NCI-H524 (cell line): ENCODE data around the gene PRR5.
A peak's percentile ranks its signal among the peaks of the same experiment; 100 is the strongest.
"Not testable (repeated sequence)": the region's sequence is repeated elsewhere in the genome, so short reads cannot be mapped to it uniquely, and the experiment has no call there.

ENCODE experiments used
- DNase-seq, 2 experiments: peaks; one replicate each; lab custom pipeline; 2025; lab: John Stamatoyannopoulos, UW

PRR5 gene

GRCh38 chr22:44735518-44736428 is 33.8 kb downstream of the PRR5 start:
- peak; percentile 42 to 69 for DNase-seq

- no peak for DNase-seq
Observed at GRCh38 chr22:44736581-44737405, 34.8 kb downstream of the PRR5 start.

- no peak for DNase-seq
Observed at GRCh38 chr22:44737406-44738346, 35.7 kb downstream of the PRR5 start.

- no peak for DNase-seq
Observed at GRCh38 chr22:44738347-44738715, 36.3 kb downstream of the PRR5 start.

DNA sequence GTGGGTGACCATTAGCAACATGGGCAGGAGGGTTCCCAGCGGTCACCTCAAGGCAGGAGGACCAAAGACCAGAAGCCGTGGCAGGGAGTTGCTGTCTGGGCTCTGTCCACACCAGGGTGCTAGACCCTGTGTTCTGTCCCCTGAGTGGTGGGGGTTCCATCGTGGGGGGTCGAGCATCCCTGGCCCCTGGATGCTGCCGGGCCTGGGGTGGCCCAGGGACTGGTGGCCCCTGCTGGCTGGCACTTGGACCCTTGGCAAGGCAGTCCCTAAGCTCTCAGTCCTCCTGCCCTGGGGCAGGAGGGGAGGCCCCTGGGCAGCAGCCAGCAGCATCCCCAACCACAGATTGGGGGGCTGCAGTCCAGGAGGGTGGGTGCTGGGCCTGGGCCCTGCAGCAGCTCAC is 37.0 kb downstream of the PRR5 start:
- no peak for DNase-seq

DNA sequence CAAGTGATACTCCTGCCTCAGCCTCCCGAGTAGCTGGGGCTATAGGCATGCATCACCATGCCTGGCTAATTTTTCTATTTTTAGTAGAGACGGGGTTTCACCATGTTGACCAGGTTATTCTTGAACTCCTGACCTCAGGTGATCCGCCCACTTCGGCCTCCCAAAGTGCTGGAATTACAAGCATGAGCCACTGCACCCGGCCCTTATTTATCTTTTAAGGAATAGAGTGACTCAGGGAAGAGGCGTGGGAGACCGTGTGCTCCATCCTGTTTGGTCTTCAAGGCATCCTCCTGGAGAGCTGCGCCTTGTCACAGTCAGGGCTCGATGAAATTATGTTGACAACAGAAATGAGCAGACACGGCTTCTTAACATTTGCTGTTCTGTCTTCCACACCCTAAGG is 37.7 kb downstream of the PRR5 start:
- not testable (repeated sequence) for DNase-seq

DNA sequence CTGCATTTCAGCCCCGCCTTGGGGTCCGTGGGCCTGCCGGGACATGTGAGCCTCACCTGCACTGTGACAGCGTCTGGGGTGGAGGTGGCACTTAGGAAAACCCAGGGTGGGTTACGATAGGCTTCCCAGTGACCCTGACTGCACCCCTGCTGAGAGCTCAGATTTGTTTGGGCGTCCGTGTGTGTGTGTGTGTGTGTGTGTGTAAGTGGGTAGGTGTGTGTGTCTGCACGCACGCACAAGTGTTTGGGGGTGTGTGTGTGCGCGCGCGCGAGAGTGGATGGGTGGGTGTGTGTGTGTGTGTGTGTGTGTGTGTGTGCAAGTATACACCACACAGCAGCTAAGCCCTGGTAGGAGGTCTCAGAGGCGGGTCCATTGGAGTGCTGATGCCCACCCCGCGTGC is 38.3 kb downstream of the PRR5 start:
- DNase-seq = no peak

GRCh38 chr22:44741929-44742328 is 39.9 kb downstream of the PRR5 start:
- DNase-seq = no peak

DNA sequence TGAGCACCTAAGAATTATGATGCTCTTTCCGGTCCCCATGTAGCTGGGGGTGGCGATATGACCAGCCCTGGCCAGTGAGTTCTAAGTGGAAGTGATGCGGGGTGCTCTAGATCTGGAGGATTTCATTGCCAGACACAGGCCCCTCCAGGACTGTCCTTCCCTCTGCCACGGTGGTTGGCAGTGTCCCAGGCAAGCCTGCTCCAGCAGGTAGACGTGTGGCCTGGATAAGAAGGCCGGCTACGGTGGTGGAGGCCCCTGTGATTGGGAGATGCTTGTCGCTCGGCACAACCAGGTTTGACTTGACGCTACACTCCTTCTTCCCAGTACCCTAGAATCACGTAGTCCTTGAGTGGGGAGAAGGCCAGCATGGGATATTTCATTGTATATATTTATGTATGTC is 41.2 kb downstream of the PRR5 start:
- no peak for DNase-seq

GRCh38 chr22:44743804-44744211 is 41.8 kb downstream of the PRR5 start:
- no peak for DNase-seq

DNA sequence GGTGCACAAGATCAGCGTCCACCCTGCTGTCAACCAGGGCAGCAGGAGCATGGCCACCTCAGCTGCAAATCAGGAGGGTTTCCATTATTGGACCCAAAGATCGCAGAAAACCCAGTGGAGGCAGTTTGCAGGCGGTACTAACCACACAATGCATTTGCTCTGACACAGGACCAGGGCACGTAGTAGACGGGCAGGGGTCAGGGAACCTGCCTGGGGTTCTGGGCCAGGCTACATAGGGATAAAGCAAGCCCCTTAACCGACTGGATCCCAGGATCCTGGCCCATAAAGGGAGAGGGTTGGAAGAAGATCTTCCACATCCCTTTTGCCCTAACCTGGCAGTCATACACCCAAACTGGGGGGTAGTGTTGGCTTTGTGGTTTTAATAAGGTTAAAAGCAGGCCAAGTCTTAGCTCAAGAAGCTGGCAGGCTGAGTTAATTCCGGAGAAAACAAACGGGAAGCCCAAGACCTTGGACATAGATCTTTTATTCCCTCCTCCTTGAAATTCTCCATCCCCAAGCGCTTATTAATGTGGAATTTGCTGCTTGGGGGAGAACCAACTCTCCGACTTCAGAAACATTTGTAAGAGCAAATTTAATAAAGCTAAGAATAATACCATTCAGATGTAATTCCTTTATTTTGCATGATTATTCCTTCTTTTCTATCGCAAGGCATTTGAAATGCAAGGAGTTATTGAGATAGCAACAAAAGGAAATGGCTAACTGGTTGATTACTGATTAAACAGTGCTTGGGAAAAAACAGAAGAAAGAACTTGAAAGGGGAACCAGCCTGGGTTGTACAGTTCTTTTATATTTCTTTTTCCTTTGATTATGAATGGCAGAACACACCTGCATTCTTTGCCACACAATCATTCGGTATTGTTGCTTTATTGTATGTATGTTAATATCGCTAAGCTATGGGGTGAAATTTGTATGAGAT is 44.1 kb downstream of the PRR5 start:
- DNase-seq = no peak

- DNase-seq = not testable (repeated sequence)
Observed at GRCh38 chr22:44747784-44748127, 45.8 kb downstream of the PRR5 start.

GRCh38 chr22:44748524-44748923 is 46.5 kb downstream of the PRR5 start:
- DNase-seq = no peak

DNA sequence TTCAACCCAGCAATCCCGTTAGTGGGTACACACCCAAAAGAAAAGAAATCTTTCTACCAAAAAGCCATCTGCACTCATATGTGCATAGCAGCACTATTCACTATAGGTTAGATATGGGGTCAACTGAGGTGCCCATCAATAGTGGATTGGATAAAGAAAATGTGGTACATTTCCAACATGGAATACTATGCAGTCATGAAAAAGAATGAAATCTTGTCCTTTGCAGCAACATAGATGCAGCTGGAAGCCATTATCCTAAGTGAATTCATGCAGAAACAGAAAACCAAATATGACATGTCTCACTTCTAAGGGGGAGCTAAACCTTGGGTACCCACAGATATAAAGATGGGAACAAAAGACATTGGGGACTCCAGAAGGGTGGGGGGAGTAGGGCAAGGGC is 48.5 kb downstream of the PRR5 start:
- DNase-seq = no peak

GRCh38 chr22:44752285-44753188 is 50.5 kb downstream of the PRR5 start, which contains the start of gene ARHGAP8:
ARHGAP8 (plus strand) TSS chr22:44752575; CDS start chr22:44786528, 33,953 bp downstream.
- DNase-seq = no peak

- no peak for DNase-seq
Observed at GRCh38 chr22:44753189-44754042, 51.4 kb downstream of the PRR5 start.

DNA sequence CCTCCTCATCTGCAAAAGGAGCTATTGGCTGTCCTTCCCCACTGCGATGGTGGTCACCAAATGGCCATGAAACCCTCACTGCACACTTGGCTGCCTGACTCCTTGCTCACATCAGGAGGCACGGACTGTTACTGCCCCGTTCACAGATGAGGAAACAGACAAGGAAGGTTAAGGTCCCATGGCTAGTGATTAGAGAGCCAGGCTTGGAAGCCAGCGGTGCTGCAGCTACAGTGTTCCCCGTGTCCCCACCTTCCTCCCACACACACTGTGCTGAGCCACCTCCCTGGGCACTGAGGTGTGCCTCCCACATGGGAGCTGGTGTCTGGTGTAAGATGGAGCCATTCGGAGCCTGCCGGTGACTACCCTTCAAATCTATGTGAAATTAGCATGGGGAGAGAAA is 53.0 kb downstream of the PRR5 start:
- DNase-seq = no peak

DNA sequence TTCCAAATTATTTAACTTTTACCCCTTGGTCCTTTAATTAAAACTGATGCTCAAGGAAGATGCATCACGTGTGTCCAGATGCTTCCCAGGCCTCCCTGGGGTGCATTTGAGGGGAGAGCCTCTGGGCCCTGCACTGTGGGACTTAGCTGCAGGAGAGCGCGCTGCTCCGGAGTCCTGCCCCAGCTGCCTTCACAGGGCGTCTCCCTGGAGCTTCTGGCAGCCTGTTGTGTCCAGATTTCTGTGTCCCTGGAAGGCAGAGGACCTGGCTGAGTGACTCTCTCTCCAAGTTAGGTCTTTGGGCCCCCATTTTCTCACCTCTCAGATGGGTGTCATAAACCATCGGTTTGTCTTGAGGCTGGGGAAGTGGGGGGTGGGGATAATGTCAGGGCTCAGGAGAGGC is 53.4 kb downstream of the PRR5 start:
- no peak for DNase-seq

- no peak for DNase-seq
Observed at GRCh38 chr22:44755956-44756361, 54.0 kb downstream of the PRR5 start.
